RWPE1 (cell line): ENCODE data around the gene EIF4G2.

Source experiments
- CTCF ChIA-PET: fragments of 350-600 bp; sonication (Branson Sonifier 250); formaldehyde crosslinking; extraction: SDS; loops from one replicate; lab custom pipeline; 2021; lab: Yijun Ruan, JAX
- POLR2A ChIA-PET: fragments of 400-600 bp; formaldehyde crosslinking; extraction: SDS; loops from one replicate; lab custom pipeline; 2020; ENCODE audit warnings: antibody characterized with exemption; ENCODE audit not compliant: low non-redundant PET; lab: Yijun Ruan, JAX
- DNase-seq: peaks from one replicate; pipeline ENCODE4 v3.0.0; 2012; ENCODE audit warnings: low spot score
- H3K27ac ChIP-seq: fragments of 450-650 bp; 2 replicates; pipeline ENCODE4 v1.5.1; 2017
- TF ChIP-seq, protein P1 (sequence below): fragments of 450-650 bp; conservative IDR thresholded peaks from 2 replicates; pipeline ENCODE4 v1.5.1; 2017; ENCODE audit warnings: low read depth, mild to moderate bottlenecking

Gene EIF4G2

DNA sequence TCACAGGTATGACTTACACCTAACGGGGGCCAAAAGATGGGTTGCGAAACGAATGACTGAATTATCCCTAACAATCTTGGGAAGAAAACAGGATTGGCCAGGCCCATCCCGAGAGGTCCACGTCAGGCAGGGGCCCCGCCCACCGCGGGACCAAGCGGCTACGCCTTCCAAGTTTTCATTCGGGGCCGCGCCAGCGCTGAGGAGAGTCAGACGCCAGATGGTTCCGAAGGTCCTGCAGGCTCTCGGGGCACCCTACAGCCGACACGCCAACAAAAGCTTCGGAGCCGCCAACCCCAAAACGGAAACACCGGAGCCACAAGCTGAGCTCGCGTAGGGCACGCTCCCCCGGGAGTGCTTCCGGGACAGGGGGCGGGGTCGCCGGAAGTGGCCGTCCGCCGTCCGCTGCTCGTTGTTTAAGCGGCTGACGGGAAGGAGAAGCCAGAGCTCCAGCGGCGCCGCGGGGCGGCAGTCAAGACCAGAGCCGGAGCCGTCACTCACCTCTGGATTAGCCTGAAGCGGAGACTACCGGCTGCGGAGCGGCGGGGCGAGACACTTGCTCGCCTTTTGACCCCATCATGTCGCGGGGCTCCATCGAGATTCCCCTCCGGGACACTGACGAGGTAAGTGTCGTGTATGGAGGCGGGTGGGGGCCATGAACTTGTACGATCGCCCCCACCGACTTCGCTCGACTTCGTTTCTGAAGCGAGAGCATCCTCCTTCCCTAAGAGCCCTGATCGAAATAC, 57.7 kb downstream of the EIF4G2 start, which contains the start of gene CTR9:
Gene CTR9 (plus strand): TSS at position 409 of the 743 bp plus-strand sequence. CDS start 167 bp downstream, at position 576.
- H3K27ac ChIP-seq, result peak within 1 kb of the TSS; percentile 99
- CTCF ChIA-PET, result interaction anchor here (1.5 kb wide), 1 partner anchor 345 kb away, joined by 5 read pairs; no protein-coding TSS in a partner anchor
- peak; percentile 88 for DNase-seq
- POLR2A ChIA-PET, result interaction anchor here (0.5 kb wide), 1 partner anchor 1387 kb away, joined by 5 read pairs; no protein-coding TSS in a partner anchor
- TF ChIP-seq, protein P1, sequence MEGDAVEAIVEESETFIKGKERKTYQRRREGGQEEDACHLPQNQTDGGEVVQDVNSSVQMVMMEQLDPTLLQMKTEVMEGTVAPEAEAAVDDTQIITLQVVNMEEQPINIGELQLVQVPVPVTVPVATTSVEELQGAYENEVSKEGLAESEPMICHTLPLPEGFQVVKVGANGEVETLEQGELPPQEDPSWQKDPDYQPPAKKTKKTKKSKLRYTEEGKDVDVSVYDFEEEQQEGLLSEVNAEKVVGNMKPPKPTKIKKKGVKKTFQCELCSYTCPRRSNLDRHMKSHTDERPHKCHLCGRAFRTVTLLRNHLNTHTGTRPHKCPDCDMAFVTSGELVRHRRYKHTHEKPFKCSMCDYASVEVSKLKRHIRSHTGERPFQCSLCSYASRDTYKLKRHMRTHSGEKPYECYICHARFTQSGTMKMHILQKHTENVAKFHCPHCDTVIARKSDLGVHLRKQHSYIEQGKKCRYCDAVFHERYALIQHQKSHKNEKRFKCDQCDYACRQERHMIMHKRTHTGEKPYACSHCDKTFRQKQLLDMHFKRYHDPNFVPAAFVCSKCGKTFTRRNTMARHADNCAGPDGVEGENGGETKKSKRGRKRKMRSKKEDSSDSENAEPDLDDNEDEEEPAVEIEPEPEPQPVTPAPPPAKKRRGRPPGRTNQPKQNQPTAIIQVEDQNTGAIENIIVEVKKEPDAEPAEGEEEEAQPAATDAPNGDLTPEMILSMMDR, result peak; percentile 50

DNA sequence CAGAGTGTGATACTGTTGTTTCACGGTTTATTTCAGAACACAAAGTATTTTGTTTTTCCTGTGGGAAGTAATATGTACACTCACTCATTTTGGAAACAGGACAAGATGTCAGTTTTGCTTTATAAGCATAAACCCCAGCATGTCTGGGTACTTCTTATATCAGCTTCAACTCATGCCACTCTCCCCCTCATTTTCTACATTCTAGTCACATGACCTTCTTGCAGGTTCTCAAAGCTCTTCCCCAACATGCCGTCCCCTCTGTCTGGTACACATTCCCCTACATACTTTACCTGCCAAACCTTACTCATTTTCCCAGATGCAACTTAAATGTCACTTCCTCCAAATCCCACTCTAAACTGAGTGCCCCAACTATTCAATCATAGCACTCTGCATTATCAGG, 59.2 kb downstream of the EIF4G2 start:
- TF ChIP-seq, protein P1, result no peak
- DNase-seq, result no peak
- H3K27ac ChIP-seq, result no peak overlapping the region
- ChIA-PET POLR2A (no interaction called here), CTCF (no interaction called here)

DNA sequence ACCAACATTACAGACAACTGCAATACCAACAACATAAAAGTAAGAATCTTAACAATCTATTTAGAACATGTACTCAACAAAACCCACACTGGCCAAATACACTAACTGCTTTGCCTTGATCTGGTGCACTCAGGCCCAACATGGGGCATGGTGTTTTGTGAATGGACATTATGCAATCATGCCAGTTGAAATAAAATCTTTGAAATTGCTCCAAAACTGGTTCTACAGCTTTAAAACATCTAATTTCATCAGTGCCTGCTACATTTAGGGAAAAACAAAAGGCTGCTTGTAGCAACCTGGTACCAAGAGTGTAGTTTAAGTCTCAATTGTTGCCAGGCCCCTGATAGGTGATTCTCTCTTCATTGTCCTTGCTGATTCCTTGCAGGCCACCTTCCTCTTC, 61.0 kb downstream of the EIF4G2 start:
- TF ChIP-seq, protein P1, result no peak
- DNase-seq, result no peak
- H3K27ac ChIP-seq, result no peak overlapping the region
- POLR2A ChIA-PET, result no interaction called here
- CTCF ChIA-PET, result no interaction called here
